ENCODE data around the gene KANK4.

The KANK4 gene

GRCh38 chr1:62318756-62319544, at the start of gene KANK4:
Gene KANK4, minus strand, starts transcription at chr1:62319434. Its CDS starts 37,870 bp downstream, at chr1:62281564.
- DNase-seq (ENCODE audit: low read depth), result no peak

- DNase-seq (ENCODE audit: low read depth), result no peak
Observed at GRCh38 chr1:62368989-62369388, 49.8 kb upstream of the KANK4 start.

DNA sequence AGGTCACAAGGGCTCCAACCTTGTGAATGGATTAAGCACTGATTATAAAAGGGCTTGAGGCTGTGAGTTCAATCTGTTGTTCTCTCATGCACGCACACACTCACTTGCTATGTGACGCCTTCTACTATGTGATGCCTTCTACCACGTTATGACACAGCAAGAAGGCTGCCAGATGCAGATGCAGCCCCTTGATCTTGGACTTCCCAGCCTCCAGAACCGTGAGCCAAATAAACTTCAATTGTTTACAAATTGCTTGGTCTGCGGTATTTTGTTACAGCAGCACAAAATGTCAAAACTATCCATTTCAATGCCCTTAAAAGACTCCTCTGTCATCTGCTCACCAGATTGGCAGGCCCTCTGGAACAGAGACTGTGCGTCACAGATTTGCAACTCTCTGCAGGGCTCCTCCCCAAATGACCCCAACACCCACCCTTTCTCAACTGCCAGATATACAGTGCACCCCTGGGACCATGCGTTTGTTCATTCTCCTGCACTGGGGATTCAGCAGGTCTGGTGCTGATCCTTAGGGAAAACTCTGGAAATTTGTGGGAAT, 47.8 kb upstream of the KANK4 start:
- no peak for DNase-seq (ENCODE audit: low read depth)

DNA sequence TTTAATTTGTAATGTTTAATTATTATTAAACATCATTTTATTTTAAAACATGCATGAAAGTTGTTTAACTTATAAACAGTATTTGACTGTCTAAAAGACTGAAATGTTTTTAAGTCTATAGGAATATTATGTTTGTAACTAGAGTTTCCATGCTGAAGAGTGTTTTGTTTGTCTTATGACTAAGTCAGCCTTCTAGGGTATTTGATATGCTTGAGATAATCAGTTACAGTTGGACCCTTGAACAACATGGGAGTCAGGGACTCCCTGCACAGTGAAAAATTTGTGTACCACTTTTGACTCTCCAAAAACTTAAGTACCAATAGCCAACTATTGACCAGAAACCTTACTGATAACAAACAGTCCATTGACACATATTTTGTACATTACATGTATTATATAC, 45.5 kb upstream of the KANK4 start:
- no peak for DNase-seq (ENCODE audit: low read depth)

DNA sequence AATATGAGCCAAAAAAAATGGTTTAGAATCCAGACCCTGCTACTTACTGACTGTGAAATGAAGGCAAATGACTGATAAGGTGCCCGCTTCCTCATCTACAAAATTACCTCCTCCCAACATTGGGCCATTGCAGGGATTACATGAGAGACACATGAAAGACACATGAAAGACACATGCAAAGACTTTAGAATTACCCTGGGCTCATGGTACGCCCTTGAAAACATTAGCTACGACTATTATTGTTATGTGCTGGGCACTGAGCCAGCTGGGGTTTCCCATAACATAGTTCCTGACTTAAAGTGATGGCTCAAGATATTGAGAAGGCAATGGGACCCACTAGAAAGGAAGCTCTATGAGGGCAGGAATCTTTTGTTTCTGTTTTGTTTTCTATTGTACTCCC, 43.7 kb upstream of the KANK4 start:
- no peak for DNase-seq (ENCODE audit: low read depth)

- DNase-seq (ENCODE audit: low read depth), result no peak
Observed at GRCh38 chr1:62362061-62362917, 43.1 kb upstream of the KANK4 start.

DNA sequence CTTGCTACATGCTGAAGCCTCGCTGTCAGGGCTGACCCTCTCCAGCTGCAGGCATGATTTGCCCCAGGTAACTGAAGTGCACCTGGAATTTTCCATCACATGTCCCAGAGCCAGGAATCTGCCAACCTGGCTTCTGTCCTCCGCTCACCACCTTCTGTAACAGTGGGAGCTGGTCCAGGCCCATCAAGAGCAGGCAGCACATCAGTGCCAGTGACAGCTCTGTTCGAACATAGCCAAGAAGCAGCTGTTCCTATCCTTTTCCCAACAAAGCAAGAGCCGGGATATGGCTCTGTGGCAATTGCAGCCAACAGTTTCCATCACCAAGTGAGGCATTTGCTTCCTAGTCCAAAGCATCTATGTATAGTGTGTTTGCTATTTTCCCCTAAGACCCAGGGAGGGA, 42.2 kb upstream of the KANK4 start:
- DNase-seq (ENCODE audit: low read depth), result no peak

DNA sequence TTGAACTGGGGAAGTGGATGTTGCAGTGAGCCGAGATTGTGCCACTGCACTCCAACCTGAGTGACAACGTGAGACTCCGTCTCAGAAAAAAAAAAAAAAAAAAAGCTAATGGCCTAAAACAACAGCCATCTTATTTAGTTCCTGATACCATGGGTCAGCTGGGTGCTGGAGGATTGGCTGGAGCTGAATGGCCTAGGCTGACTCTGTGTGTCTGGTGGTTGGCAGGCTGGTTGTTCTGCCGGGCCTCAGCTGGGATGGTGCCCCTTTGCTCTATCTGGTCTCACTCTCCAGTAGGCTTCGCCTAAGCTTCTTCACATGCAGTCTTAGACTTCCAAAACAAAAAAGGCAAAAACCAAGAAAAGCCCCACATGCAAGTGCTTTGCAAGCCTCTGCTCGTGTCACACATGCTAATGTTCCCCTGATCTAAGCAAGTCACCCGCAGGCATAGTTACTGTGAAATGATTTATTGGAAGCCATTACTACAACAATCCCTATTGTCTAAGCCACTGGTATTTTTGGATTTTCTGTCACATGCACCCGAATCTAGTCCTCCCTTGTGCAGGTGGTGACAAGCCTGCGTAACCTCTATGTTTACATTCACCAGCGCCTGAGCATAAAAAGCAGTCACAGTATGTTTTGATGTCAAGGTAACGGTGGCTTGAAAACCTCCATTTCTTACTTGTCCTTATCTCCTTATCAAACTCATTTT, 39.6 kb upstream of the KANK4 start:
- DNase-seq (ENCODE audit: low read depth), result no peak

- DNase-seq (ENCODE audit: low read depth), result no peak
Observed at GRCh38 chr1:62357916-62358315, 38.7 kb upstream of the KANK4 start.

DNA sequence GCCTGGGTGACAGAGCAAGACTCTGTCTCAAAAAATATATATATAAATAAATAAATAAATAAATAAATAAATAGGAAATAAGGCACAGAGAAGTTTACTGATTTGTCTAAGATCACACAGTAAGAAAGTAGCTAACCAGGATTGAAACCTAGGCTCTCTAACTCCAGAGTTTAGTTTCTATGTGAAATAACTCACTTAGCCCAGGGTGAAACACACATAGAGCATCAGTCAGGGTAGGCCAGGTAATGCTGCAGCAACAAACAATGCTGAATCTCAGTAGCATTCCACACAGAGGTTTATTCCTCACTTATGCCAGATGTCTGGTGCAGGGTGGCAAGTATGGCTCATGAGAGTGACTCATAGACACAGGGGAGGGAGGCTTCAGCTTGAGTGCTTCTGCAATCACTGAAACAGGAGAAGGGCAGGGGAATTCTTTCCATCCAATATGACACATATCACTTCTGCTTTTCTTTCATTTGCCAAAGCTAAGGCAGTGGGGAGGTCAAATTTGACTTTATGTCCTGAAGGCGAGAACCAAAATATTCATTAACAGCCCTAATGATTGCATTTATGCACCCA, 37.1 kb upstream of the KANK4 start:
- no peak for DNase-seq (ENCODE audit: low read depth)

- no peak for DNase-seq (ENCODE audit: low read depth)
Observed at GRCh38 chr1:62355095-62355494, 35.9 kb upstream of the KANK4 start.

DNA sequence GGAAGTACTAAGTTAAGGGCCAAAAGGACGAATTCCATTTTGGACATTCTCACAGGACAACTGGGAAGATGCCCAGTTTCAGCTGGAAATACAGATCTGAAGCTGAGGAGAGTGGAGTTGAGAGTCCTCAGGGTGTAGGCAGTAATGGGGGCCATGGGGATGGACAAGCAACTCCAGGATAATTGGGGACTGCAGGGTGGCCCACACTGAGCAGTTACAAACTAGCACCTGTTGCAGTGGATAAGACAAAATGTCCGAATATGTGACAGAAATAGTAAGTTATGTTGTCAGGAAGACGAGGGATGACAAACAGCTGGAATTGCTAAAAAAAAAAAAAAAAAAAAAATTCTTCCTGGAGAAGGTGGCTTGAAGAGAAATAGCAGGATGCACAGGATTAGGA, 34.6 kb upstream of the KANK4 start:
- DNase-seq (ENCODE audit: low read depth), result no peak

- no peak for DNase-seq (ENCODE audit: low read depth)
Observed at GRCh38 chr1:62352387-62352786, 33.2 kb upstream of the KANK4 start.

DNA sequence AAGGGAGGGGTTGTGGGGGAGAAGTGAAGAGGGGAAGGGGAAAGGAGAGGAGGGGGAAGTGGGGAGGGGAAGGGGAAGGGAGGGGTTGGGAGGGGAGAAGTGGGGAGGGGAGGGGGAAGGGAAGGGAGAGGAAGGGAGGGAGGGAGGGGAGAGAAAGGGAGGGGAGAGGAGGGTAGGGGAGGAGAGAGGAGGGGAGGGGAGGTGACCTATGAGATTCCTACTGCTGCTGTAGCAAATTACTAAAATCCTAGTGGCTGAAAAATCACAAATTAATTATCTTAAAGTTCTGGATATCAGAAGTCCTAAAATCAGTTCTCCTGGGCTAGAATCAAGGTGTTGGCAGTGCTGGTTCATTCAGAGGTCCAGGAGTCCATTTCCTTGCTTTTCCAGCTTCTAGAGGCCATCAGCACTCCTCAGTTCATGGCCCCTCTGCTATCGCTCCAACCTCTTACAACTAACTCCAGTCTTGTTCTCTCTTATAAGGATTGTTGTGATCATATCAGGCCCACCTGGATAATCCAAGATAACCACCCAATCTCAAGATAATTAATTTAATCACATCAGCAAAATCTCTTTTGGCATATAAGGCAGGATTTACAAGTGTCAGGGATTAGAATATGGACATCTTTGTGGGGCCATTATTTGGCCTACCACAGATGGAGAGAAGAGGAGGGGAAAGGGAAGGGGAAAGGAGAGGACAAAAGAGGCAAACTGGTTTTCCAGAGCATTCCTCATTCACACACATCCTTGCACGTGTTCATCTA, 30.4 kb upstream of the KANK4 start:
- DNase-seq (ENCODE audit: low read depth), result no peak

DNA sequence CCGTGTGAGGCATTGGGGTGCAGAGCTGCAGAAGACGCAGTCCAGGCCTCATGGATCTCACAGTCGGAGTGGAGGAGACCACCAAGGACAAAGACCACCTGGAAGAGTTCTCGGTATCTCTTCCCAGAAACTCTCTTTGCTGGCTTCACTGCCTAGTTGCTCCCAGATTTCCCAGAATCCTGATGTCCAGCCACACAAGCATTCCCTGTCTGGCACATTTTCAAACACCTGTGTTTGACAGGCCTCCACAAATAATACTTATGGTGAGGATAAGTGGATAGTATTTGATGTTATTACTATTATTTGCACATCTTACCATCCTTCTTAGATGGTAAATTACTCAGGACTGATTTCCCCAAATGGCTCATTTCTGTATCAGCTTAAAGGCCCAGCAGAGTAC, 27.7 kb upstream of the KANK4 start:
- no peak for DNase-seq (ENCODE audit: low read depth)

GRCh38 chr1:62343911-62344310, 24.7 kb upstream of the KANK4 start:
- DNase-seq (ENCODE audit: low read depth), result no peak

DNA sequence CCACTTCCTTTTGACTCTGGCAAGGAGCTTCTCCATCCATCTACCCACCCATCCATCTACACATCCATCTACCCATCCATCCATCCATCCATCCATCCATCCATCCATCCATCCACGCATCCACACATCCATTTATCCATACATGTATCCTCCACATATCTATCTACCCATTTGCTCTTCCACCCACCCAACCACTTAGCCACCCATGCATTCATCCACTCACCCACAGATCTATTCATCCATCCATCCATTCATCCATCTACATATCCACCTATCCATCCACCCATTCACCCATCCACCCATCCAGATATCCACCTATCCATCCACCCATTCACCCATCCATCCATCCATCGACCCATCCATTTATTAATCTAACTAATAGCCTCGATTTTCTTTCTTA, 23.0 kb upstream of the KANK4 start:
- DNase-seq (ENCODE audit: low read depth), result no peak

- no peak for DNase-seq (ENCODE audit: low read depth)
Observed at GRCh38 chr1:62341615-62342014, 22.4 kb upstream of the KANK4 start.

GRCh38 chr1:62341089-62341488, 21.9 kb upstream of the KANK4 start:
- no peak for DNase-seq (ENCODE audit: low read depth)

DNA sequence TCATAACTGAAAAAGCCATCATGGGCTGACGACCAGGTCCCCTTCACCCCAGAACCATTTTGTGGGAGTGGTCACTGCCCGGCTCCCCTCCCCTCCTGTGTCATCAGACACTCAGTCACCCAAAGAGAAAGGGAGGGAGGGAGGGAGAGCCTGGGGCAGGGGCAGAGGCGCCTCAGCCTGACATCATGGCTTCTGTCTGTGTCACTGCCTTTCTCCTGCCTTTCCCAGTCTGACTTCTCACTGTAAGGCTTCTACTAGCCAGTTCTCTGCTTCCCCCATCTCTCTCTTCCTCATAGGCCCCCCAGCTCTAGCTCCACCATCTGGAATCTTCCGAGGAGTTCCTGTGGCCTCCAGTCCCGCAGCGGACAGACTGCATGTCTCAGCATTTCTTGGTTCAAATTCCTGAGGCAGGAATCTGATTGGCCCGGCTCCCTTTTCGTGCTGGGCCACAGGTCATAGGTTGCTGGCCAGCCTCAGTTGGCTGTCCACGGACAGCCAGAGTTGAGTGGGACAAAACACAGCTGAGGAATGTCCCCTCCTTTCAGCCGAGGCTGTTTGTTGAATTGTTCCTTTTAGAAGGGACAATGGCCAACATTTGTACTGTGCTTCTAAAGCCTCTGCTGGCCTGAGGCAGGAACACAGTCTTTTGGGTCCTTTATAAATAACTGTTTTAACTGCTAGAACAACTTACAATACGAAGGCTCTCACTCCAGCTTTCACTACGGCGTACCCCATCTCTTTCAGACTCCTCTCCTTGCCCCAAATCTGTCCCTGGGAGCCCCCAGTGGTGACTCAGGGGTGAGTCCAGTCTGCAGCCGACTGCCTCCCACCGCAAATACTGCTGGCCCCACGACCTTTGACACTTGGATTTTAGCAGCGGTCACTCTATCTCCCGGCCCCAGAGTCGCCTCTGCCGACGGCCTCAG, 18.7 kb upstream of the KANK4 start:
- DNase-seq (ENCODE audit: low read depth), result no peak
